ENCODE data around the gene CPA2. TPM values are rescaled to one million over a fixed set of nuclear protein-coding genes. Genes with fewer than 3 reads are reported as not detected.

CPA2 gene
- total and polyA plus RNA-seq, 7 donors, result 0.92 to 3.0 (median 1.6) TPM; not detected in 4

DNA sequence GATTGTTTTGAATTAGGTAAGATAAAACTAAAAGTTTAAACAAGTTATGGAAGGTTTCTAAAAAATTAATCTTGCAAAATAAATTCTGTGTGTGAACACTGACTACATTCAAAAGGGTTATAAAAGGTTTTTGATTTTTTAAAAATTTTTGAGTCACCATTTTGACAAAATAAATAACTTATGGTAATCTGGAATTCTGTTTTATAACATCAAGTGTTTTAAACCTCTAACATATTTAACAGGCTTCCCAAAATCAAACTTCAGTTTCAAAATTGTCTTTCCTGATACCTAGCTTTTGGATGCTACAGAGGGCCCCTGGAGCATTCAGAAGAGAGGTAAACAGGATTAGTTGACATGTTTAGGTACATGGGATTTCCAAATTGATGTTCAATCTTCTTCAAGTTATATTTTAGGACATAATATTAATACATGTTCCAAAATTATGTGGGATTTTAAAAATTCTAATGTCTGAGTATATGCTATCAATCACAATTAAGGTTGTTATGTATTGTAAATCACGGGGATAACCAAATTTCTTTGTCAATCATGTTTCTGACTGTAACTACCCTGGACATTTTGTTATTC is 8.1 kb upstream of the CPA2 start:
- H3K27ac ChIP-seq, result no peak overlapping the region
- TF ChIP-seq POLR2A (IDR thresholded peaks at IDR 0.05), result no peak
- TF ChIP-seq, protein P1, sequence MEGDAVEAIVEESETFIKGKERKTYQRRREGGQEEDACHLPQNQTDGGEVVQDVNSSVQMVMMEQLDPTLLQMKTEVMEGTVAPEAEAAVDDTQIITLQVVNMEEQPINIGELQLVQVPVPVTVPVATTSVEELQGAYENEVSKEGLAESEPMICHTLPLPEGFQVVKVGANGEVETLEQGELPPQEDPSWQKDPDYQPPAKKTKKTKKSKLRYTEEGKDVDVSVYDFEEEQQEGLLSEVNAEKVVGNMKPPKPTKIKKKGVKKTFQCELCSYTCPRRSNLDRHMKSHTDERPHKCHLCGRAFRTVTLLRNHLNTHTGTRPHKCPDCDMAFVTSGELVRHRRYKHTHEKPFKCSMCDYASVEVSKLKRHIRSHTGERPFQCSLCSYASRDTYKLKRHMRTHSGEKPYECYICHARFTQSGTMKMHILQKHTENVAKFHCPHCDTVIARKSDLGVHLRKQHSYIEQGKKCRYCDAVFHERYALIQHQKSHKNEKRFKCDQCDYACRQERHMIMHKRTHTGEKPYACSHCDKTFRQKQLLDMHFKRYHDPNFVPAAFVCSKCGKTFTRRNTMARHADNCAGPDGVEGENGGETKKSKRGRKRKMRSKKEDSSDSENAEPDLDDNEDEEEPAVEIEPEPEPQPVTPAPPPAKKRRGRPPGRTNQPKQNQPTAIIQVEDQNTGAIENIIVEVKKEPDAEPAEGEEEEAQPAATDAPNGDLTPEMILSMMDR (IDR thresholded peaks at IDR 0.05), result no peak
- TF ChIP-seq POLR2AphosphoS5 (IDR thresholded peaks at IDR 0.05), result no peak
- TF ChIP-seq EP300 (IDR thresholded peaks at IDR 0.05), result no peak
- WGBS, 2 donors, result 35 to 76% methylated on average over 1 of the region's 1 CpG
- H3K4me3 ChIP-seq, result no peak overlapping the region
- H3K9me3 ChIP-seq, result peaks cover 0 to 12% (median 5%) of the 10 kb centered on the region in 4 donors
- no peaks in the 10 kb centered on the region for H3K27me3 ChIP-seq
- H3K4me1 ChIP-seq, result no peaks in the 10 kb centered on the region
- no peak for DNase-seq
- H3K36me3 ChIP-seq, result no peaks in the 10 kb centered on the region
- intact Hi-C loops (cut with DNase I), result no loop called here

DNA sequence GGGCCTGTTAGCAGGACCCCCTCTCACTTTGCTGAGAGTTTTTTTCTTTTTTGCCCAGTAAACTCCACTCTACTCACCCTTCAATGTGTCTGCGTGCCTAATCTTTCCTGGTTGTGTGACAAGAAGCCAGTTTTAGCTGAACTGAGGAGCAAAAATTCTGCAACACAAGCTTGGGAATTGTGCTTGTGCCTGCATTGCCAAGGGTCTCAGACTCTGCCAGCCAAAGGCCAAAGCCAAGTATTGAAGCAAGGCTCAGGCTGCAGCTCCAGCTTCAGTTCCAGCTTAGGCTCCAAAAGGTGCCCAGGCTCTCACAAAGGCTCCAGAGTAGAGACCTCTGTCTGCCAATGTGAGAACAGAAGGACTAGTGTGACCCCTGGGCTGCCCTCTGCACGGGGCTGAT is 4.2 kb upstream of the CPA2 start:
- no peak overlapping the region for H3K4me3 ChIP-seq
- intact Hi-C loops (cut with DNase I), result no loop called here
- no peaks in the 10 kb centered on the region for H3K36me3 ChIP-seq
- H3K27me3 ChIP-seq, result no peaks in the 10 kb centered on the region
- no peaks in the 10 kb centered on the region for H3K4me1 ChIP-seq
- WGBS, 2 donors, result 64 to 67% methylated on average over 2 of the region's 2 CpGs
- TF ChIP-seq POLR2A (IDR thresholded peaks at IDR 0.05) (no peak), EP300 (IDR thresholded peaks at IDR 0.05) (no peak)
- peaks cover 0 to 12% (median 5%) of the 10 kb centered on the region in 4 donors for H3K9me3 ChIP-seq
- no peak overlapping the region for H3K27ac ChIP-seq
- no peak for DNase-seq

DNA sequence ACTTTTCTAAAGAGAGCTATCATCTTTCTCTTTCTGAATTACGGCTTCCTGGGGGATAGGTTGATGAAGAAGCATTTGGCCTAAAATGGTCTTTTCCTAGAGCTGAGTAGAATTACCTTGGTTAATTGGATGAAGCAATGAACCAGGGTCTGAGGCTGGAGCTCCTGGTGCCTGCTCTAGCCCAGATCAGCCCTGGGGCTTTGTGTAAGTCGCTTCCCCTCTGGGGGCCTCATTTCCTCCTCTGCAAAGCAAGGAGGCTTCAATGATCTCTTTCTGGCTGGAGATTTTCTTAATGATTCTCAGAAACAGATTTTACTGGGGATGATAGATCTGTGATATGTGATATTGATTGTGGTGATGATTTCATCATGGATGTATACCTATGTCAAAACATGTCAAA is 3.5 kb upstream of the CPA2 start:
- Histone ChIP-seq H3K36me3 (no peaks in the 10 kb centered on the region), H3K4me1 (no peaks in the 10 kb centered on the region), H3K27ac (no peak overlapping the region), H3K9me3 (peaks cover 0 to 10% (median under 1%) of the 10 kb centered on the region in 4 donors), H3K4me3 (no peak overlapping the region), H3K27me3 (no peaks in the 10 kb centered on the region)
- WGBS, 2 donors, result 66 to 75% methylated on average over 2 of the region's 2 CpGs
- TF ChIP-seq POLR2A (IDR thresholded peaks at IDR 0.05) (no peak), POLR2AphosphoS5 (IDR thresholded peaks at IDR 0.05) (no peak), EP300 (IDR thresholded peaks at IDR 0.05) (no peak)
- TF ChIP-seq, protein P1 (IDR thresholded peaks at IDR 0.05), result no peak
- no peak for DNase-seq
- intact Hi-C loops (cut with DNase I), result no loop called here

DNA sequence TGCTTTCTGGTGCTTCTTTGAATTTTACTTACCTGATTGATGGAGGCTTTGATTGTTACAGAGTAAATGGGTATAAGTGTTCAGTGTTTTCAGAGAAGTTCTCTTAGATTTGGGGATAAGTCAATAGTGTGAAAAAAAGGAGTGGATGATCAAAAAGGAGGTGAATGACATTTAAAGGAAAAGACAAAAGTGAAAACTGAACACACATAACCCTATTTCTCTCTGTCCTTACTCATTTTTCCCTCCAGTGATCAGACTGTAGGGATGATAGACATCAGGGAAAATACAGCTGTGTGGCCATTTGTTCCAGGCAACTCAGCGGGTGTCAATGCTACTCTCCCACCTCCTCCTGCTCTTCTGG is 278 bp downstream of the CPA2 start:
- Histone ChIP-seq H3K36me3 (no peaks in the 10 kb centered on the region), H3K9me3 (no peaks in the 10 kb centered on the region), H3K27me3 (no peaks in the 10 kb centered on the region), H3K4me3 (no peak overlapping the region), H3K27ac (no peak overlapping the region), H3K4me1 (peaks cover 0 to 1% (median 0%) of the 10 kb centered on the region in 4 donors)
- intact Hi-C loops (cut with DNase I), result no loop called here
- 94 to 97% methylated on average over 1 of the region's 1 CpG for WGBS, 2 donors
- no peak for DNase-seq
- TF ChIP-seq POLR2A (IDR thresholded peaks at IDR 0.05) (no peak), EP300 (IDR thresholded peaks at IDR 0.05) (no peak), POLR2AphosphoS5 (IDR thresholded peaks at IDR 0.05) (no peak)
- TF ChIP-seq, protein P1 (IDR thresholded peaks at IDR 0.05), result no peak

DNA sequence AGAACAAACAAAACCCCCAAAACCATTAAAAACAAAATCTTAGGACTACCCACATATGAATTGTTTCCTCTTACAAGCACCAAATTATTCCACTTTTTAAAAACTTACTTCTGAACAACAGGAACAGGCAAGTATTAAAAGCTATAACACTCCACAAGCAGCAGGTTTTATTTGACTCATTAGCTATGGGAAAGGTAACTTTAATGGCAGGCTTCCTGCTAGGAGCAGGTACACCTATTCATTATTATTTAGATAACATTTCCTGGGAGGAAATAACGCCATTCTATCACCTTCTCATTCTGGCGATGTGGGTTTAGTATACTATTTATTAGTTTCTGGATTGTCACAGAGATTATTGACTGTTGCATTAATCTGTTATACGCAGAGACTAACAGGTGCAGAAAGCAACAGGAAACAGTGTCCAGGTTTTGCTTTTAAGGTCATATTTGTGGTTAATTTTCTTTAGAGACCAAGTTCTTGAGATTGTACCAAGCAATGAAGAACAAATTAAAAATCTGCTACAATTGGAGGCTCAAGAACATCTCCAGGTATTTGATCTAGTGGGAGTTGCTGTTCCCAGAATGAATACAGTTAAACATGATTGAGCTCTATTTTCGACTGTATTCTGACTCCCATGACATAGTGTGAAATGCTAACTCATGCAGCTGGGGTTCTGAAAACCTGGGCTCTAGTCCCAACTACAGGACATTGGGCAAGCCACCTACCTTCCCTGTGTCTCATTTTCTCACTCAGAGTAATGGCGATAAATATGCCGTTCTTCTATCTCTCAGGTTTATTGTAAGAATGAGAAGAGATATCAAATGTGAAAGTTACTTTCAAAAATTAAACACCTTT is 2.0 kb downstream of the CPA2 start:
- peaks cover 0 to 6% (median 0%) of the 10 kb centered on the region in 3 donors for H3K27me3 ChIP-seq
- DNase-seq, result no peak
- no peak for TF ChIP-seq POLR2A (IDR thresholded peaks at IDR 0.05)
- no peak for TF ChIP-seq POLR2AphosphoS5 (IDR thresholded peaks at IDR 0.05)
- TF ChIP-seq, protein P1 (IDR thresholded peaks at IDR 0.05), result no peak
- TF ChIP-seq EP300 (IDR thresholded peaks at IDR 0.05), result no peak
- peaks cover 0 to 17% (median 10%) of the 10 kb centered on the region in 4 donors for H3K4me1 ChIP-seq
- 69 to 77% methylated on average over 6 of the region's 6 CpGs for WGBS, 2 donors
- H3K36me3 ChIP-seq, result no peaks in the 10 kb centered on the region
- no peaks in the 10 kb centered on the region for H3K9me3 ChIP-seq
- no peak overlapping the region for H3K4me3 ChIP-seq
- intact Hi-C loops (cut with DNase I), result no loop called here
- H3K27ac ChIP-seq, result no peak overlapping the region

Measured in sigmoid colon (tissue), 7 donors.